Activated T-cell treated with anti-CD3 and anti-CD28 coated beads for 4 hours (primary cell): ENCODE data around the gene CNFN.

Source experiments
- DNase-seq: peaks from one replicate; pipeline ENCODE4 v3.0.0-alpha.2; 2020

CNFN gene

GRCh38 chr19:42389899-42390298 is at the start of gene CNFN:
Gene CNFN (minus strand): TSS chr19:42390297. CDS start chr19:42389037, 1,260 bp downstream.
- DNase-seq = no peak

- no peak for DNase-seq
Measured at GRCh38 chr19:42436006-42436405, 45.9 kb upstream of the CNFN start.

GRCh38 chr19:42435316-42435715 is 45.2 kb upstream of the CNFN start:
- no peak for DNase-seq

- peak; percentile 51 for DNase-seq
Measured at GRCh38 chr19:42433503-42434260, 43.6 kb upstream of the CNFN start.

GRCh38 chr19:42431486-42431885 is 41.4 kb upstream of the CNFN start:
- no peak for DNase-seq

- DNase-seq = no peak
Measured at GRCh38 chr19:42428676-42429075, 38.6 kb upstream of the CNFN start.

- DNase-seq = no peak
Measured at GRCh38 chr19:42427313-42427712, 37.2 kb upstream of the CNFN start, which contains the start of gene LIPE. Gene LIPE (minus strand): TSS chr19:42427388. CDS start chr19:42427149, 239 bp downstream.

GRCh38 chr19:42426643-42427042 is 36.5 kb upstream of the CNFN start:
- DNase-seq = no peak

GRCh38 chr19:42424712-42425131 is 34.6 kb upstream of the CNFN start:
- no peak for DNase-seq

- DNase-seq = no peak
Measured at GRCh38 chr19:42424345-42424707, 34.2 kb upstream of the CNFN start.

- DNase-seq = peak; percentile 93
Measured at GRCh38 chr19:42423462-42424344, 33.6 kb upstream of the CNFN start.

GRCh38 chr19:42422901-42423461 is 32.9 kb upstream of the CNFN start:
- peak; percentile 16 for DNase-seq

GRCh38 chr19:42422092-42422900 is 32.2 kb upstream of the CNFN start:
- DNase-seq = no peak

- DNase-seq = no peak
Measured at GRCh38 chr19:42421591-42422031, 31.5 kb upstream of the CNFN start.

GRCh38 chr19:42421101-42421500 is 31.0 kb upstream of the CNFN start:
- no peak for DNase-seq

- DNase-seq = peak; percentile 68
Measured at GRCh38 chr19:42420055-42420544, 30.0 kb upstream of the CNFN start.

GRCh38 chr19:42419309-42419708 is 29.2 kb upstream of the CNFN start:
- DNase-seq = no peak

- DNase-seq = no peak
Measured at GRCh38 chr19:42412661-42413076, 22.6 kb upstream of the CNFN start.

GRCh38 chr19:42412227-42412626 is 22.1 kb upstream of the CNFN start:
- DNase-seq = no peak

- DNase-seq = no peak
Measured at GRCh38 chr19:42411581-42412178, 21.6 kb upstream of the CNFN start.

GRCh38 chr19:42410371-42410770 is 20.3 kb upstream of the CNFN start:
- no peak for DNase-seq

- DNase-seq = no peak
Measured at GRCh38 chr19:42409477-42409876, 19.4 kb upstream of the CNFN start.
